MM.1S (cell line): ENCODE data around the gene SERPINI2.

Source experiments
- CTCF ChIP-seq: fragments of 300-600 bp; sonication (generic); IDR thresholded peaks from 2 replicates; pipeline ENCODE4 v1.5.1; 2016; ENCODE audit warnings: antibody characterized with exemption, low read length, mixed read lengths
- EZH2 ChIP-seq: fragments of 300-600 bp; sonication (generic); optimal IDR thresholded peaks from 2 replicates; pipeline ENCODE3; 2017; ENCODE audit warnings: low read depth, mild to moderate bottlenecking, antibody characterized with exemption, low read length, mixed read lengths
- EZH2phosphoT487 ChIP-seq: fragments of 300-600 bp; sonication (generic); IDR thresholded peaks from 2 replicates; pipeline ENCODE4 v1.6.1; 2018; ENCODE audit warnings: antibody characterized with exemption, low read length

DNA sequence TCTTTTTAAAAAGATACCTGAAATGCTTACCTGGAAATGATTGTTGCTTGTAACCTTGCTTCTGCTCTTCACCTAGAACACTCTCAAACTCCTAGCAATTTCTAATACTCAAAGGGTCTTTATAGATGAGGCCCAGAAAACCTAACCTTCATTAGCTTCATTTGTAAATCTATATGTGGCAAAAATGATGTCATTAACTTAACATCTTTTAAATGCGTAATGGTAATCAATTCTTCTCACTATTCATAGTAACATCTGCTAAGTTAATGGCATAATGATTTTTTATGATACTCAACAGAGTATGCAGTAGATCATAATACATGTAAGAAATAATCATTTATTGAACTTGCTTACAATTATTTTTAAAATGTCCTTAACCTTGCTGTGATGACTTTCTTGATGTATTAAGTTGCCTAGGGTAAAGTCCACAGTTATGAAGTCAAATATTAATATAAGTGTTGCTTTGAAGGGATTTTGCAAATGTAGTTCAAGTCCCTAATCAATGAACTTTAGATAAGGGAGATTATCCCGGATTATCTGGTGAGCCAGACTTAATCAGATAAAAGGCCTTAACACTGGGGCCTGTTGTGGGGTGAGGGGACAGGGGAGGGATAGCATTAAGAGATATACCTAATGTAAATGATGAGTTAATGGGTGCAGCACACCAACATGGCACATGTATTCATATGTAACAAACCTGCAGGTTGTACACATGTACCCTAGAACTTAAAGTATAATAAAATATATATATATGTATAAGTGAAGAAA lies 10.1 kb upstream of the SERPINI2 start:
- TF ChIP-seq CTCF: no peak
- no peak for TF ChIP-seq EZH2phosphoT487
- TF ChIP-seq EZH2: no peak
